Mesenchymal stem cell (in vitro differentiated cells and primary cell): Measurements from ENCODE around the gene CDK14.

Source experiments
- DNase-seq: peaks from one replicate; pipeline ENCODE4 v3.0.0-alpha.2; 2013
- H2AFZ ChIP-seq: one replicate; pipeline ENCODE4 v1.6.1; 2013; ENCODE audit warnings: low read depth, mild to moderate bottlenecking, control low read depth, inconsistent platforms, low read length, moderate library complexity
- H2AK5ac ChIP-seq: 2 replicates; pipeline ENCODE4 v1.6.1; 2013; ENCODE audit warnings: low read length, moderate library complexity, mild to moderate bottlenecking, inconsistent platforms; ENCODE audit not compliant: severe bottlenecking
- H2BK120ac ChIP-seq: one replicate; pipeline ENCODE4 v1.6.1; 2013; ENCODE audit warnings: low read depth, mild to moderate bottlenecking, inconsistent platforms, low read length, moderate library complexity
- H2BK12ac ChIP-seq, 2 experiments: one replicate each; pipeline ENCODE4 v1.6.1; 2013; ENCODE audit warnings: inconsistent platforms in 2 of 2, low read length in 2 of 2, mild to moderate bottlenecking in 2 of 2, moderate library complexity in 2 of 2, control low read depth in 1 of 2
- H2BK15ac ChIP-seq: one replicate; pipeline ENCODE4 v1.6.1; 2013; ENCODE audit warnings: mild to moderate bottlenecking, low read depth, inconsistent platforms; ENCODE audit not compliant: poor library complexity, severe bottlenecking
- H2BK5ac ChIP-seq: 2 replicates; pipeline ENCODE4 v1.6.1; 2013; ENCODE audit warnings: low read depth, mild to moderate bottlenecking, low read length, control low read depth, inconsistent platforms; ENCODE audit not compliant: poor library complexity, severe bottlenecking
- H3K14ac ChIP-seq, 2 experiments: one replicate each; pipeline ENCODE4 v1.6.1; 2013; ENCODE audit warnings: inconsistent platforms in 2 of 2, low read length in 2 of 2, control low read depth in 1 of 2, mild to moderate bottlenecking in 1 of 2, moderate library complexity in 1 of 2
- H3K18ac ChIP-seq, 2 experiments: one replicate each; pipeline ENCODE4 v1.6.1; 2013; ENCODE audit warnings: inconsistent platforms in 2 of 2, low read length in 2 of 2, control low read depth in 1 of 2, low read depth in 1 of 2, mild to moderate bottlenecking in 1 of 2
- H3K23ac ChIP-seq, 2 experiments: one replicate each; pipeline ENCODE4 v1.6.1; 2013; ENCODE audit warnings: inconsistent platforms in 2 of 2, low read length in 2 of 2, mild to moderate bottlenecking in 2 of 2, moderate library complexity in 2 of 2, control low read depth in 1 of 2
- H3K27ac ChIP-seq: 2 replicates; pipeline ENCODE4 v1.5.1; 2013; ENCODE audit warnings: mild to moderate bottlenecking, moderate library complexity, low read length, control low read depth, inconsistent platforms; ENCODE audit not compliant: poor library complexity, severe bottlenecking
- H3K27me3 ChIP-seq, 2 experiments: 2 replicates each; pipeline versions ENCODE4 v1.6.1 to v1.7.0; 2013; ENCODE audit warnings: low read length in 2 of 2, mild to moderate bottlenecking in 2 of 2, moderate library complexity in 2 of 2, control low read depth in 1 of 2, inconsistent platforms in 1 of 2; ENCODE audit not compliant: control insufficient read depth in 1 of 2, insufficient read depth in 1 of 2
- H3K36me3 ChIP-seq, 2 experiments: 2 replicates each; pipeline versions ENCODE4 v1.6.1 to v1.7.0; 2013; ENCODE audit warnings: low read length in 2 of 2, control low read depth in 1 of 2, inconsistent platforms in 1 of 2, low read depth in 1 of 2, mild to moderate bottlenecking in 1 of 2; ENCODE audit not compliant: insufficient read depth in 2 of 2, control insufficient read depth in 1 of 2
- H3K4ac ChIP-seq, 2 experiments: one replicate each; pipeline ENCODE4 v1.6.1; 2013; ENCODE audit warnings: inconsistent platforms in 2 of 2, low read length in 2 of 2, mild to moderate bottlenecking in 2 of 2, moderate library complexity in 2 of 2, control low read depth in 1 of 2, low read depth in 1 of 2
- H3K4me1 ChIP-seq: 2 replicates; pipeline ENCODE4 v1.6.1; 2013; ENCODE audit warnings: low read depth, low read length, control low read depth; ENCODE audit not compliant: control insufficient read depth, insufficient read depth
- H3K4me2 ChIP-seq: 2 replicates; pipeline ENCODE4 v1.6.1; 2013; ENCODE audit warnings: low read length, mild to moderate bottlenecking, inconsistent platforms; ENCODE audit not compliant: poor library complexity, severe bottlenecking
- H3K4me3 ChIP-seq, 2 experiments: 2 replicates each; pipeline versions ENCODE4 v1.5.1 to v1.7.0; 2013; ENCODE audit warnings: low read length in 2 of 2, mild to moderate bottlenecking in 2 of 2, control low read depth in 1 of 2, low read depth in 1 of 2; ENCODE audit not compliant: insufficient read depth in 1 of 2
- H3K79me1 ChIP-seq: replicated peaks from 2 replicates; pipeline ENCODE4 v1.6.1; 2013; ENCODE audit warnings: mild to moderate bottlenecking, control low read depth, low read length, inconsistent platforms; ENCODE audit not compliant: poor library complexity, severe bottlenecking
- H3K9ac ChIP-seq: 2 replicates; pipeline ENCODE4 v1.7.0; 2013; ENCODE audit warnings: mild to moderate bottlenecking, low read length, moderate library complexity
- H3K9me3 ChIP-seq: 2 replicates; pipeline ENCODE4 v1.7.0; 2013; ENCODE audit warnings: mild to moderate bottlenecking, low read length; ENCODE audit not compliant: control insufficient read depth
- H4K8ac ChIP-seq: one replicate; pipeline ENCODE4 v1.6.1; 2013; ENCODE audit warnings: inconsistent platforms, mild to moderate bottlenecking, low read length, moderate library complexity
- H4K91ac ChIP-seq: one replicate; pipeline ENCODE4 v1.6.1; 2013; ENCODE audit warnings: mild to moderate bottlenecking, low read length, inconsistent platforms
- WGBS: methylation state at CpG from one replicate; pipeline ENCODE4 v1.1.7; 2013; ENCODE audit warnings: mixed read lengths; 5-methylcytosine and 5-hydroxymethylcytosine counted together

Gene CDK14

DNA sequence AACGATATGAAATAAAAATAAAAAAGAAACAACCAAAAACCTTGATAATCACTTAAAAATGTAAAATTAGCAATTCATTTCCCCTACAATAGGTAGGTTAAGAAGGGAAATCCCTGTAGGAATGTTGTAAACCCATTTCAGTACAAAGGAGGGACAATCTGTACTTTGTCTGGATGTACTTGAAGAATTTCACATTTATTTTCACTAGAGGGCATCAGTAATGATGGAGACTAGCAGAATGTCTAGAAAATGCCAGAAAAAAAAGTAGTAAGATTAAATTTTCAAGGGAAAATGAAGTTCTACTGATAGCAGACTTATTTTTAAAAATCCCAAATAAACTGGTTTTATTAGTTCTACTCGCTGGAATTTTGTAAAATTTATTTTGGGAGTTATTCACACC lies 459.1 kb downstream of the CDK14 start:
- Histone ChIP-seq H3K27ac (no peak overlapping the region), H3K9me3 (no peaks in the 10 kb centered on the region), H3K36me3 (peaks cover 0 to 5% of the 10 kb centered on the region in 2 experiments), H2BK5ac (no peak overlapping the region), H2AFZ (no peak overlapping the region), H3K4me2 (no peak overlapping the region), H2BK15ac (no peak overlapping the region), H3K4me1 (no peaks in the 10 kb centered on the region), H4K8ac (no peak overlapping the region), H2AK5ac (no peak overlapping the region), H4K91ac (no peak overlapping the region), H3K79me1 (no peaks in the 10 kb centered on the region), H3K23ac (no peak overlapping the region), H3K14ac (no peak overlapping the region), H2BK120ac (no peak overlapping the region), H3K9ac (no peak overlapping the region), H3K4ac (no peak overlapping the region), H3K27me3 (no peaks in the 10 kb centered on the region), H3K4me3 (no peak overlapping the region), H2BK12ac (no peak overlapping the region), H3K18ac (no peak overlapping the region)
- WGBS, result no CpG with 5 or more reads among the region's 2 CpGs
- no peak for DNase-seq

DNA sequence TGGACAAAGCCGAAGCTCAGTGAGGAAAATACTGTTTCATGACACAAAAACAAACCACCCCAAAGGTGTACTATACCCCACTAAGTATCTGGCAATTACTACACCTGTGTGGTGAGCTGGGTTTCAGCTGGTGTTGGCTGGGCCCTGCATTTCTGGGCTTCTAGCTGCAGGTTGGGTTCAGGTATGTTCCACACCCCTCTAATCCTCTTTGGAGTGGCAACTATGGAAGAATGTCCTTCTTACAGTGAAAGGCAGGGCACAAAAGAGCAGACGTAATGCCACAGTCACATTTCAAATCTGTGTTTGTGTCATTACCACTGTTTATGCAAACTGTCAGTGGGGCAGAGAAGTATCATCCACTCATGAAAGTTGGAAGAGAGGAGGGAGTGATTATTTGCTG lies 466.6 kb downstream of the CDK14 start:
- Histone ChIP-seq H2AFZ (no peak overlapping the region), H3K4ac (no peak overlapping the region), H3K4me3 (no peak overlapping the region), H3K36me3 (no peaks in the 10 kb centered on the region), H3K79me1 (no peaks in the 10 kb centered on the region), H3K27ac (no peak overlapping the region), H3K4me1 (peaks cover 2% of the 10 kb centered on the region), H3K14ac (no peak overlapping the region), H3K27me3 (no peaks in the 10 kb centered on the region), H3K9me3 (no peaks in the 10 kb centered on the region), H3K18ac (no peak overlapping the region), H4K91ac (no peak overlapping the region), H3K9ac (no peak overlapping the region), H2BK120ac (no peak overlapping the region), H4K8ac (no peak overlapping the region), H2BK15ac (no peak overlapping the region), H2BK5ac (no peak overlapping the region), H2BK12ac (no peak overlapping the region), H3K4me2 (no peak overlapping the region), H2AK5ac (no peak overlapping the region), H3K23ac (no peak overlapping the region)
- DNase-seq, result no peak
- 83% methylated on average over 2 of the region's 2 CpGs for WGBS

DNA sequence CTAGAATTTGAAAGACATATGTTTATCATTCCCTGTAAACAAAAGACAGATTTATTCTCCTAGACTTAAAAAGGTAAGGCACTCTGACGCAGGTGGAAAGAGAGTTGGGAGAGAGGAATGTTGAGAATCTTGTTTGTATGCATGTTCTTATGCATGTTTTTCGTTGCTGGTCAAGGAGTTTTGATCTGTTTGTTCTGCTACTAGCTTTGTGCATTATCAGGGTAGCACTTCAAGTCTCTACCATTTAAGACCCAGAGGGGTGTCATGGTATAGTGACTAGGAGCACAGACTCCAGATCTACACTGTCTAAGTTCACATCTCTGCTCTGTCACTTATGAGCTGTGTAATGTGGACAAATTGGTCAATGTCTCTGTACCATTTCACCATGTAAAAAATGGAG lies 467.9 kb downstream of the CDK14 start:
- H2BK15ac ChIP-seq, result no peak overlapping the region
- H2BK12ac ChIP-seq, result no peak overlapping the region
- no peaks in the 10 kb centered on the region for H3K27me3 ChIP-seq
- 87% methylated on average over 2 of the region's 2 CpGs for WGBS
- no peak overlapping the region for H3K4me3 ChIP-seq
- H3K14ac ChIP-seq, result no peak overlapping the region
- H3K36me3 ChIP-seq, result no peaks in the 10 kb centered on the region
- DNase-seq, result no peak
- H3K23ac ChIP-seq, result no peak overlapping the region
- H2AK5ac ChIP-seq, result no peak overlapping the region
- H2BK120ac ChIP-seq, result no peak overlapping the region
- no peak overlapping the region for H4K91ac ChIP-seq
- no peaks in the 10 kb centered on the region for H3K9me3 ChIP-seq
- no peak overlapping the region for H2BK5ac ChIP-seq
- H3K18ac ChIP-seq, result no peak overlapping the region
- no peak overlapping the region for H3K4me2 ChIP-seq
- H3K4me1 ChIP-seq, result peaks cover 2% of the 10 kb centered on the region
- no peak overlapping the region for H2AFZ ChIP-seq
- H3K27ac ChIP-seq, result no peak overlapping the region
- H3K4ac ChIP-seq, result no peak overlapping the region
- H3K79me1 ChIP-seq, result no peaks in the 10 kb centered on the region
- no peak overlapping the region for H3K9ac ChIP-seq
- H4K8ac ChIP-seq, result no peak overlapping the region

DNA sequence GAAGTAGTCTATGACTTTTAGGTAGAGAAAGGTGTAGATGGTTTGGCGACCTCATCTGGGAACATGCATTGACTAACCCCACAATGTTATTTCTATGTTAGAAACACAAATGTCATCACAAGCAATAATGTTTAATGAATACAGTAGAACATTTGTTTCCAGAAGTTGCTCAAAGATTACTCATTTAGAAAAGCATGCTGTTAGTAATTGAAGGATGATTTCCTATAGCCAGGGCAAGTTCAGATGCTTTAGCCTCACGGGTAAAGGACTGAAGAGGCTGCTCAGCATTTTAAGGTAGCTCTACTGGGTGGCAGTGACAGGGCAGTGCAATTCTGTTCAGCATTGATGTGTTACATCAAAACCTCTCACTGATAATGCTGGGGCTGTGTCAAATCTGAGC lies 468.8 kb downstream of the CDK14 start:
- Histone ChIP-seq H3K18ac (no peak overlapping the region), H2BK120ac (no peak overlapping the region), H2BK15ac (no peak overlapping the region), H3K4me2 (no peak overlapping the region), H3K4ac (no peak overlapping the region), H4K8ac (no peak overlapping the region), H3K23ac (no peak overlapping the region), H3K4me1 (peaks cover 2% of the 10 kb centered on the region), H2BK12ac (no peak overlapping the region), H3K27ac (no peak overlapping the region), H4K91ac (no peak overlapping the region), H2BK5ac (no peak overlapping the region), H3K14ac (no peak overlapping the region), H2AFZ (no peak overlapping the region), H2AK5ac (no peak overlapping the region), H3K9me3 (no peaks in the 10 kb centered on the region), H3K9ac (no peak overlapping the region), H3K4me3 (no peak overlapping the region), H3K79me1 (no peaks in the 10 kb centered on the region), H3K36me3 (no peaks in the 10 kb centered on the region), H3K27me3 (no peaks in the 10 kb centered on the region)
- DNase-seq, result no peak
- 55% methylated on average over 1 of the region's 2 CpGs for WGBS
